Measurements from ENCODE around the gene RCE1.

RCE1 gene

GRCh38 chr11:66845143-66845875 is 2.1 kb downstream of the RCE1 start:
- Histone ChIP-seq H3K9ac (ENCODE audit: low read depth, low read length) (no peak overlapping the region), H3K4me3 (ENCODE audit: low read depth, low read length) (no peak overlapping the region), H3K9me3 (ENCODE audit: control insufficient read depth, insufficient read depth, low read length) (no peaks in the 10 kb centered on the region), H3K36me3 (ENCODE audit: control insufficient read depth, insufficient read depth, low read length) (peaks cover 56% of the 10 kb centered on the region), H3K27me3 (ENCODE audit: control insufficient read depth, insufficient read depth, low read length) (no peaks in the 10 kb centered on the region), H3K27ac (ENCODE audit: low read depth, low read length) (no peak overlapping the region), H3K4me1 (ENCODE audit: control insufficient read depth, insufficient read depth, low read length) (peaks cover 5% of the 10 kb centered on the region; the same call in 1 of the 2 replicates)

DNA sequence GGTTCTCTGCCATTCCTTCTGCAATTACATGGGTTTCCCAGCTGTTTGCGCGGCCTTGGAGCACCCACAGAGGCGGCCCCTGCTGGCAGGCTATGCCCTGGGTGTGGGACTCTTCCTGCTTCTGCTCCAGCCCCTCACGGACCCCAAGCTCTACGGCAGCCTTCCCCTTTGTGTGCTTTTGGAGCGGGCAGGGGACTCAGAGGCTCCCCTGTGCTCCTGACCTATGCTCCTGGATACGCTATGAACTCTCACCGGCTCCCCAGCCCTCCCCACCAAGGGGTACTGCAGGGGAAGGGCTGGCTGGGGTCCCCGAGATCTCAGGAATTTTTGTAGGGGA is 2.6 kb downstream of the RCE1 start:
- no peaks in the 10 kb centered on the region for H3K27me3 ChIP-seq (ENCODE audit: control insufficient read depth, insufficient read depth, low read length)
- H3K36me3 ChIP-seq (ENCODE audit: control insufficient read depth, insufficient read depth, low read length) = peaks cover 56% of the 10 kb centered on the region
- no peak overlapping the region for H3K4me3 ChIP-seq (ENCODE audit: low read depth, low read length)
- H3K27ac ChIP-seq (ENCODE audit: low read depth, low read length) = no peak overlapping the region
- H3K9ac ChIP-seq (ENCODE audit: low read depth, low read length) = no peak overlapping the region
- no peaks in the 10 kb centered on the region for H3K9me3 ChIP-seq (ENCODE audit: control insufficient read depth, insufficient read depth, low read length)
- peaks cover 5% of the 10 kb centered on the region; the same call in 1 of the 2 replicates for H3K4me1 ChIP-seq (ENCODE audit: control insufficient read depth, insufficient read depth, low read length)

GRCh38 chr11:66846671-66847091 is 3.4 kb downstream of the RCE1 start:
- Histone ChIP-seq H3K36me3 (ENCODE audit: control insufficient read depth, insufficient read depth, low read length) (peaks cover 51% of the 10 kb centered on the region), H3K9ac (ENCODE audit: low read depth, low read length) (no peak overlapping the region), H3K27ac (ENCODE audit: low read depth, low read length) (no peak overlapping the region), H3K4me1 (ENCODE audit: control insufficient read depth, insufficient read depth, low read length) (peaks cover 5% of the 10 kb centered on the region; the same call in 1 of the 2 replicates), H3K4me3 (ENCODE audit: low read depth, low read length) (no peak overlapping the region), H3K9me3 (ENCODE audit: control insufficient read depth, insufficient read depth, low read length) (no peaks in the 10 kb centered on the region), H3K27me3 (ENCODE audit: control insufficient read depth, insufficient read depth, low read length) (no peaks in the 10 kb centered on the region)

DNA sequence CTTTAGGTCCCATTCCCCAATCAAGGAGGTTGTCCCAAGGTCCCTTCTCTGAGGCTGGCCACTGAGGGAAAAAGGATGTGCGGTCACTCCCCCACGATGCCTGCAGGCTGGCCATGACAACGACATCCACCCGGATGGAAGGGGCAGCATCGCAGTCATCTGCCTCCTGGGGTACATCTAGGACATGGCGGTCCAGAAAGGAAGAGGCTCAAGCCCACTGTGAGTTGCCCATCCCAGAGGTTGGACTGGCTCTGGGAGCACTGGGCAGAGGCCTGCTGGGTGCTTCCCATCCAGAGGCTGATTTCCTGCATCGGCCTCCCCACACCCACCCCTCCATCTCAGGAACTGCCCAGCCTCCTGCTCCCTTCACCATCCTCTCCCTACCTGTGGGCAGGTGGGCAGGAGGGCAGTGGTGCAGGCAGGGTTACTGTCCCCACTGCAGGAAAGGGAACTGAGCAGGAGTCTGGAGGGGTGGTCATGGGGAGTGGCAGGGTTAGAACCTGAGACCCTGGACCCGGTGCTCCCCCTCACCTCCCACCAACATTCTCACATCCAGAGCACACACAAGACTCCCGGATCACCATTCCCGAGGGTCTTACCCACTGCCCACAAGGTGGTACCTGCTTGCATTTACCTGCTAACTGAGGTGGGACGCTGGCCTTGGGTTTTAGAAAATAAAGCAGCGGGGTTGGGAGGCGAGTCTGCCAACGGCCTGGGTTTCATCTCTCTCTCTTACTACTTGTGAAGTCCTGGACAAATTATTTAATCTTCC is 4.4 kb downstream of the RCE1 start:
- Histone ChIP-seq H3K9ac (ENCODE audit: low read depth, low read length) (no peak overlapping the region), H3K4me1 (ENCODE audit: control insufficient read depth, insufficient read depth, low read length) (peaks cover 5% of the 10 kb centered on the region; the same call in 1 of the 2 replicates), H3K9me3 (ENCODE audit: control insufficient read depth, insufficient read depth, low read length) (no peaks in the 10 kb centered on the region), H3K27me3 (ENCODE audit: control insufficient read depth, insufficient read depth, low read length) (no peaks in the 10 kb centered on the region), H3K36me3 (ENCODE audit: control insufficient read depth, insufficient read depth, low read length) (peaks cover 50% of the 10 kb centered on the region), H3K27ac (ENCODE audit: low read depth, low read length) (no peak overlapping the region), H3K4me3 (ENCODE audit: low read depth, low read length) (no peak overlapping the region)

DNA sequence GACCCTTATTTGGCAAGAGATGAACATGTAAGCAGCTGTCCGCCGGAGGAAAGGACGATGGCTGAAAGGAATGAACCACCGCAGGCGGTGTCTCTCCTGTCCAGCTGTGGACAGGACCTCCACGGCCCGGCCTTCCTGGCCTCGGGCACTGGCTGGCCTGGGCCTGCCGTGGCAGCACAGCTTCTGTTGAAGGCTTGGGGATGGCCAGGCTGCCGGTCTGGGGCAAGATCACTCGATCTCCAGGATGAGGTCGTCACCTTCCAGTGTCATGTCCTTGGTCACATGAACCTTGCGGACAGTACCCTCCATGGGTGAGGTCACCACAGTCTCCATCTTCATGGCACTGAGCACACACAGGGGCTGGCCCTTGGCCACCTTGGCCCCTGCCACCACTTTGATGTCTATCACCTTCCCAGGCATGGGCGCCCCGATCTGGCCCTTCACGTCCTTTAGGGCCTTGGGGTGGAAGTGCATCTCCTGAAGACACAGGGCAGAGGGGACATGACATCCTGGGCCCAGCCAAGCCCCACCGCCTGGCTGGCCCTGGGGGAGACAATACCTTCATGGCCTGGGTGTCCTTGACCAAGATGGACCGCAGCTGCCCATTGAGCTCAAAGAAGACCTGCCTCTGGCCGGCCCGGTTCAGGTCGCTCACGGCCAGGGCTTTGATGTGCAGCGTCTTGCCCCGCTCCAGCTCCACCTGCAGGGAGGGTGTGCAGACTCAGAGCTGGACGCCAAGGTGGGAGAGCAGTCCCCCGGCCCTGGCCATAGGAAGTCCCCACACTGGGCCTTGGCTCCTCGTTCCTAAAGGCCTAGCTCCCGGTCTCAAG is 5.6 kb downstream of the RCE1 start:
- Histone ChIP-seq H3K4me3 (ENCODE audit: low read depth, low read length) (no peak overlapping the region), H3K27me3 (ENCODE audit: control insufficient read depth, insufficient read depth, low read length) (no peaks in the 10 kb centered on the region), H3K9ac (ENCODE audit: low read depth, low read length) (no peak overlapping the region), H3K9me3 (ENCODE audit: control insufficient read depth, insufficient read depth, low read length) (no peaks in the 10 kb centered on the region), H3K36me3 (ENCODE audit: control insufficient read depth, insufficient read depth, low read length) (peaks cover 50% of the 10 kb centered on the region), H3K27ac (ENCODE audit: low read depth, low read length) (no peak overlapping the region), H3K4me1 (ENCODE audit: control insufficient read depth, insufficient read depth, low read length) (peaks cover 5% of the 10 kb centered on the region; the same call in 1 of the 2 replicates)

GRCh38 chr11:66849501-66850234 is 6.4 kb downstream of the RCE1 start:
- H3K4me3 ChIP-seq (ENCODE audit: low read depth, low read length) = no peak overlapping the region

DNA sequence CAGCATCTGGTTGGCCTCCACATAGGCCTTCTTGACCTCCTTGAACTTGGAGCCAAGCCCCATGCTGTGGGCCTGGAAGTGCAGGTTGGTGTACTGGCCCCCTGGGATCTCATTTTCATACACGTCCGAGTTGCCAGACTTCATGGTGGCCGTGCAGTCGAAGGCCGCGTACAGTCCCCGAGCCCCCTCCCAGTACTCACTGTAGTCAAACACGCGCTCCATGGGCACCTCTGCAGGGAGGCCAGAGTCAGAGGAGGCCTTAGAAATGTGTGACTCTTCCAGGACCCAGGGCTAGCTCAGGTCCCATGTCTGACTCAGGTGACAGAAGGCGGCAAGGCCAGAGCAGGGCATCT is 7.0 kb downstream of the RCE1 start:
- no peaks in the 10 kb centered on the region for H3K4me1 ChIP-seq (ENCODE audit: control insufficient read depth, insufficient read depth, low read length)
- no peaks in the 10 kb centered on the region for H3K9me3 ChIP-seq (ENCODE audit: control insufficient read depth, insufficient read depth, low read length)
- no peak overlapping the region for H3K4me3 ChIP-seq (ENCODE audit: low read depth, low read length)
- H3K27me3 ChIP-seq (ENCODE audit: control insufficient read depth, insufficient read depth, low read length) = no peaks in the 10 kb centered on the region
- no peak overlapping the region for H3K9ac ChIP-seq (ENCODE audit: low read depth, low read length)
- no peak overlapping the region for H3K27ac ChIP-seq (ENCODE audit: low read depth, low read length)
- H3K36me3 ChIP-seq (ENCODE audit: control insufficient read depth, insufficient read depth, low read length) = peaks cover 41% of the 10 kb centered on the region

More at GRCh38 chr11:66849501-66850234, 6.4 kb downstream of the RCE1 start:
- no peak overlapping the region for H3K27ac ChIP-seq (ENCODE audit: low read depth, low read length)
- H3K9me3 ChIP-seq (ENCODE audit: control insufficient read depth, insufficient read depth, low read length) = no peaks in the 10 kb centered on the region
- H3K4me1 ChIP-seq (ENCODE audit: control insufficient read depth, insufficient read depth, low read length) = no peaks in the 10 kb centered on the region
- H3K9ac ChIP-seq (ENCODE audit: low read depth, low read length) = no peak overlapping the region
- no peaks in the 10 kb centered on the region for H3K27me3 ChIP-seq (ENCODE audit: control insufficient read depth, insufficient read depth, low read length)
- H3K36me3 ChIP-seq (ENCODE audit: control insufficient read depth, insufficient read depth, low read length) = peaks cover 46% of the 10 kb centered on the region

GRCh38 chr11:66850588-66851238 is 7.5 kb downstream of the RCE1 start:
- Histone ChIP-seq H3K4me3 (ENCODE audit: low read depth, low read length) (no peak overlapping the region), H3K27ac (ENCODE audit: low read depth, low read length) (no peak overlapping the region), H3K36me3 (ENCODE audit: control insufficient read depth, insufficient read depth, low read length) (peaks cover 36% of the 10 kb centered on the region), H3K9ac (ENCODE audit: low read depth, low read length) (no peak overlapping the region), H3K9me3 (ENCODE audit: control insufficient read depth, insufficient read depth, low read length) (no peaks in the 10 kb centered on the region), H3K27me3 (ENCODE audit: control insufficient read depth, insufficient read depth, low read length) (no peaks in the 10 kb centered on the region), H3K4me1 (ENCODE audit: control insufficient read depth, insufficient read depth, low read length) (peaks cover 3% of the 10 kb centered on the region)

DNA sequence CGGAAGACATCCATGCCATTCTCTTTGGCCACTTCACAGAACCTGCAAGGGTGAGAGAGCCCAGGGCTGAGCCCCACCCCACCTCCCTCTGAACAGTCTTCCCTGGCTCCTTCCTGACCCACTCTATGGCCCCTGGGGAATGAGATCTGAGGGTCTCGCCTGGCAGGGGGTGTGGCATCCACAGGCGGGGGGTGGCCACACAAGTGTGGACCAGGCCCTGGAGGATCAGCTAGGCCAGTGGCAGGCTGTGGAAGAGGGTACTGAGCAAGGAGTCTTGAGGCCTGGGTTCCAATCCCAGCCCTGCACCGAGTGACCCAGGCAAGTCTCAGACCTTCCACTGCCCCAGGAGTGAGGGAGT is 8.0 kb downstream of the RCE1 start:
- Histone ChIP-seq H3K9ac (ENCODE audit: low read depth, low read length) (no peak overlapping the region), H3K27me3 (ENCODE audit: control insufficient read depth, insufficient read depth, low read length) (no peaks in the 10 kb centered on the region), H3K4me1 (ENCODE audit: control insufficient read depth, insufficient read depth, low read length) (peaks cover 4% of the 10 kb centered on the region)

More for the DNA sequence above, 8.0 kb downstream of the RCE1 start:
- Histone ChIP-seq H3K4me3 (ENCODE audit: low read depth, low read length) (no peak overlapping the region), H3K9me3 (ENCODE audit: control insufficient read depth, insufficient read depth, low read length) (no peaks in the 10 kb centered on the region), H3K27ac (ENCODE audit: low read depth, low read length) (no peak overlapping the region), H3K36me3 (ENCODE audit: control insufficient read depth, insufficient read depth, low read length) (peaks cover 31% of the 10 kb centered on the region)

Data from HUES48 (cell line).